ENCODE results near the gene EFNA2. TPM values are rescaled to one million over a fixed set of nuclear protein-coding genes. Genes with fewer than 3 reads are reported as not detected.

Gene EFNA2
- total and polyA plus RNA-seq, 2 experiments from 2014 or later, result 2.7 to 10.3 TPM

GRCh38 chr19:1284979-1285736, 515 bp upstream of the EFNA2 start:
- Histone ChIP-seq H3K79me2 (replicated peaks; ENCODE audit: insufficient read depth) (no peaks in the 10 kb centered on the region), H3K4me3 (peak overlapping the region; percentile 60), H3K27ac (ENCODE audit: low read depth) (no peak overlapping the region), H3K4me2 (peak overlapping the region; percentile 77), H4K20me1 (replicated peaks; ENCODE audit: insufficient read depth) (no peaks in the 10 kb centered on the region), H3F3A (replicated peaks; ENCODE audit: low read depth) (peaks cover 20% of the 10 kb centered on the region), H3K9me2 (ENCODE audit: insufficient read depth) (no peaks in the 10 kb centered on the region), H2AFZ (peak overlapping the region; percentile 85; the same call in 1 of the 2 replicates), H3K4me1 (ENCODE audit: insufficient read depth) (no peaks in the 10 kb centered on the region), H3K36me3 (ENCODE audit: insufficient read depth) (no peaks in the 10 kb centered on the region), H3K27me3 (ENCODE audit: insufficient read depth) (peaks cover 26% of the 10 kb centered on the region)
- ATAC-seq (peak; percentile 26), DNase-seq (ENCODE audit: low spot score) (peak; percentile 68)
- no peaks in the 10 kb centered on the region for H3K9me3 Mint-ChIP-seq
- no peak overlapping the region for H3K27ac Mint-ChIP-seq
- TF ChIP-seq ZNF331 (CRISPR knock-in tag; IDR thresholded peaks at IDR 0.05; ENCODE audit: low read depth) (no peak), EZH2phosphoT487 (IDR thresholded peaks at IDR 0.05; ENCODE audit: unreplicated experiment) (no peak)
- TF ChIP-seq, protein P1, sequence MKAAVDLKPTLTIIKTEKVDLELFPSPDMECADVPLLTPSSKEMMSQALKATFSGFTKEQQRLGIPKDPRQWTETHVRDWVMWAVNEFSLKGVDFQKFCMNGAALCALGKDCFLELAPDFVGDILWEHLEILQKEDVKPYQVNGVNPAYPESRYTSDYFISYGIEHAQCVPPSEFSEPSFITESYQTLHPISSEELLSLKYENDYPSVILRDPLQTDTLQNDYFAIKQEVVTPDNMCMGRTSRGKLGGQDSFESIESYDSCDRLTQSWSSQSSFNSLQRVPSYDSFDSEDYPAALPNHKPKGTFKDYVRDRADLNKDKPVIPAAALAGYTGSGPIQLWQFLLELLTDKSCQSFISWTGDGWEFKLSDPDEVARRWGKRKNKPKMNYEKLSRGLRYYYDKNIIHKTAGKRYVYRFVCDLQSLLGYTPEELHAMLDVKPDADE (IDR thresholded peaks at IDR 0.05), result no peak
- peak overlapping the region; percentile 55 for H3K4me3 Mint-ChIP-seq
- H3K4me1 Mint-ChIP-seq, result peaks cover 13% of the 10 kb centered on the region
- peaks cover 19% of the 10 kb centered on the region for H3K27me3 Mint-ChIP-seq (ENCODE audit: insufficient read depth, low read depth, poor library complexity)
- H3K36me3 Mint-ChIP-seq (ENCODE audit: low read depth), result no peaks in the 10 kb centered on the region

GRCh38 chr19:1286487-1287353, 1.0 kb downstream of the EFNA2 start:
- Histone ChIP-seq H2AFZ (no peak overlapping the region), H3K4me1 (ENCODE audit: insufficient read depth) (no peaks in the 10 kb centered on the region), H3K27me3 (ENCODE audit: insufficient read depth) (peaks cover 26% of the 10 kb centered on the region), H3F3A (replicated peaks; ENCODE audit: low read depth) (peaks cover 19% of the 10 kb centered on the region), H3K4me3 (peak overlapping the region; percentile 55), H3K79me2 (replicated peaks; ENCODE audit: insufficient read depth) (no peaks in the 10 kb centered on the region), H4K20me1 (replicated peaks; ENCODE audit: insufficient read depth) (no peaks in the 10 kb centered on the region), H3K4me2 (peak overlapping the region; percentile 84), H3K27ac (ENCODE audit: low read depth) (no peak overlapping the region), H3K36me3 (ENCODE audit: insufficient read depth) (no peaks in the 10 kb centered on the region), H3K9me2 (ENCODE audit: insufficient read depth) (no peaks in the 10 kb centered on the region)
- H3K27me3 Mint-ChIP-seq (ENCODE audit: insufficient read depth, low read depth, poor library complexity), result peaks cover 17% of the 10 kb centered on the region
- no peak for ATAC-seq
- no peak overlapping the region for H3K27ac Mint-ChIP-seq
- H3K36me3 Mint-ChIP-seq (ENCODE audit: low read depth), result no peaks in the 10 kb centered on the region
- peaks cover 9% of the 10 kb centered on the region; the same call in 2 of the 3 replicates for H3K4me1 Mint-ChIP-seq
- H3K9me3 Mint-ChIP-seq, result no peaks in the 10 kb centered on the region
- TF ChIP-seq STAT1 (IDR thresholded peaks at IDR 0.05; ENCODE audit: unreplicated experiment) (no peak), EZH2 (IDR thresholded peaks at IDR 0.05; ENCODE audit: low read depth, unreplicated experiment) (peak; percentile 29)
- no peak for DNase-seq (ENCODE audit: low spot score)
- peak overlapping the region; percentile 74 for H3K4me3 Mint-ChIP-seq

Data from GM23338 (cell line).